Measurements from ENCODE around the gene SURF2.
"Not testable (repeated sequence)": the region's sequence is repeated elsewhere in the genome, so short reads cannot be mapped to it uniquely, and the experiment has no call there.

DNA sequence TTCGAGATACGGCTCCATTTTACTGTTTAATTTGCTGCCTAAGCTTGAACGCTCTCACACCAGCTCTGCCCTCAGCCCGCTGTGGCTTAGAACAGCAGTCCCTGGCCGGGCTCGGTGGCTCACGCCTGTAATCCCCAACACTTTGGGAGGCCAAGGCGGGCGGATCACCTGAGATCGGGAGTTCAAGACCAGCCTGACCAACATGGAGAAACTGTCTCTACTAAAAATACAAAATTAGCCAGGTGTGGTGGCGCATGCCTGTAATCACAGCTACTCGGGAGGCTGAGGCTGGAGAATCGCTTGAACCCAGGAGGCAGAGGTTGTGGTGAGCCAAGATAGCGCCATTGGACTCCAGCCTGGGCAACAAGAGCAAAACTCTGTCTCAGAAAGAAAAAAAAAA is 20.9 kb downstream of the SURF2 start:
- not testable (repeated sequence) for TF ChIP-seq POLR2A (IDR thresholded peaks at IDR 0.05; ENCODE audit: low read length); GATA1 (IDR thresholded peaks at IDR 0.05; ENCODE audit: low read depth, low read length)
